ENCODE results near the gene MARCOL.

MARCOL gene

GRCh38 chr5:148238418-148238794 is at the start of gene MARCOL:
Gene MARCOL (plus strand): TSS chr5:148238525. CDS start chr5:148238598, 73 bp downstream.
- H3K27me3 Mint-ChIP-seq = no peaks in the 10 kb centered on the region
- no peaks in the 10 kb centered on the region for H3K4me1 Mint-ChIP-seq (ENCODE audit: low read depth)
- no peak within 1 kb of the TSS for H3K27ac Mint-ChIP-seq
- H3K9me3 Mint-ChIP-seq = no peaks in the 10 kb centered on the region
- no peak for DNase-seq
- no peak within 1 kb of the TSS for H3K4me3 Mint-ChIP-seq
- no peaks in the 10 kb centered on the region for H3K36me3 Mint-ChIP-seq (ENCODE audit: low read depth)

GRCh38 chr5:148191010-148191409 is 47.3 kb upstream of the MARCOL start:
- H3K36me3 Mint-ChIP-seq (ENCODE audit: low read depth) = no peaks in the 10 kb centered on the region
- H3K4me1 Mint-ChIP-seq (ENCODE audit: low read depth) = peaks cover 6% of the 10 kb centered on the region
- peaks cover 17% of the 10 kb centered on the region for H3K27me3 Mint-ChIP-seq
- no peak overlapping the region for H3K27ac Mint-ChIP-seq
- H3K9me3 Mint-ChIP-seq = no peaks in the 10 kb centered on the region
- no peak overlapping the region for H3K4me3 Mint-ChIP-seq
- DNase-seq = no peak

GRCh38 chr5:148193202-148193601 is 45.1 kb upstream of the MARCOL start:
- no peaks in the 10 kb centered on the region for H3K9me3 Mint-ChIP-seq
- no peak overlapping the region for H3K27ac Mint-ChIP-seq
- peaks cover 15% of the 10 kb centered on the region for H3K27me3 Mint-ChIP-seq
- H3K36me3 Mint-ChIP-seq (ENCODE audit: low read depth) = no peaks in the 10 kb centered on the region
- no peak for DNase-seq
- no peak overlapping the region for H3K4me3 Mint-ChIP-seq
- no peaks in the 10 kb centered on the region for H3K4me1 Mint-ChIP-seq (ENCODE audit: low read depth)

GRCh38 chr5:148201151-148201550 is 37.2 kb upstream of the MARCOL start:
- Mint-ChIP-seq H3K27ac (no peak overlapping the region), H3K27me3 (peaks cover under 1% of the 10 kb centered on the region), H3K4me3 (no peak overlapping the region), H3K9me3 (no peaks in the 10 kb centered on the region), H3K36me3 (ENCODE audit: low read depth) (no peaks in the 10 kb centered on the region), H3K4me1 (ENCODE audit: low read depth) (no peaks in the 10 kb centered on the region)
- no peak for DNase-seq

GRCh38 chr5:148202531-148203203 is 35.7 kb upstream of the MARCOL start, which contains the start of gene SPINK6:
Gene SPINK6 (plus strand): TSS chr5:148203042. CDS start chr5:148203097, 55 bp downstream.
- no peak for DNase-seq
- H3K9me3 Mint-ChIP-seq = no peaks in the 10 kb centered on the region
- H3K4me3 Mint-ChIP-seq = no peak within 1 kb of the TSS
- no peaks in the 10 kb centered on the region for H3K4me1 Mint-ChIP-seq (ENCODE audit: low read depth)
- H3K27me3 Mint-ChIP-seq = peaks cover 4% of the 10 kb centered on the region
- H3K36me3 Mint-ChIP-seq (ENCODE audit: low read depth) = no peaks in the 10 kb centered on the region
- H3K27ac Mint-ChIP-seq = no peak within 1 kb of the TSS

GRCh38 chr5:148205044-148205806 is 33.1 kb upstream of the MARCOL start:
- Mint-ChIP-seq H3K4me1 (ENCODE audit: low read depth) (no peaks in the 10 kb centered on the region), H3K27ac (no peak overlapping the region), H3K4me3 (no peak overlapping the region), H3K27me3 (peaks cover 10% of the 10 kb centered on the region), H3K9me3 (no peaks in the 10 kb centered on the region), H3K36me3 (ENCODE audit: low read depth) (no peaks in the 10 kb centered on the region)
- no peak for DNase-seq

- peaks cover 10% of the 10 kb centered on the region for H3K27me3 Mint-ChIP-seq
- no peaks in the 10 kb centered on the region for H3K9me3 Mint-ChIP-seq
Measured at GRCh38 chr5:148205865-148206264, 32.5 kb upstream of the MARCOL start.

GRCh38 chr5:148206620-148207019 is 31.7 kb upstream of the MARCOL start:
- no peak overlapping the region for H3K4me3 Mint-ChIP-seq
- H3K27ac Mint-ChIP-seq = no peak overlapping the region
- H3K36me3 Mint-ChIP-seq (ENCODE audit: low read depth) = no peaks in the 10 kb centered on the region
- no peaks in the 10 kb centered on the region for H3K4me1 Mint-ChIP-seq (ENCODE audit: low read depth)
- peaks cover 10% of the 10 kb centered on the region for H3K27me3 Mint-ChIP-seq
- H3K9me3 Mint-ChIP-seq = no peaks in the 10 kb centered on the region
- DNase-seq = no peak

More at GRCh38 chr5:148205865-148206264, 32.5 kb upstream of the MARCOL start:
- no peak overlapping the region for H3K27ac Mint-ChIP-seq
- no peak overlapping the region for H3K4me3 Mint-ChIP-seq
- no peaks in the 10 kb centered on the region for H3K36me3 Mint-ChIP-seq (ENCODE audit: low read depth)
- DNase-seq = no peak
- no peaks in the 10 kb centered on the region for H3K4me1 Mint-ChIP-seq (ENCODE audit: low read depth)

GRCh38 chr5:148208226-148208625 is 30.1 kb upstream of the MARCOL start:
- no peaks in the 10 kb centered on the region for H3K9me3 Mint-ChIP-seq
- peaks cover 10% of the 10 kb centered on the region for H3K27me3 Mint-ChIP-seq
- H3K36me3 Mint-ChIP-seq (ENCODE audit: low read depth) = no peaks in the 10 kb centered on the region
- DNase-seq = no peak
- no peak overlapping the region for H3K27ac Mint-ChIP-seq
- no peak overlapping the region for H3K4me3 Mint-ChIP-seq
- no peaks in the 10 kb centered on the region for H3K4me1 Mint-ChIP-seq (ENCODE audit: low read depth)

- H3K36me3 Mint-ChIP-seq (ENCODE audit: low read depth) = no peaks in the 10 kb centered on the region
- no peak for DNase-seq
- H3K9me3 Mint-ChIP-seq = no peaks in the 10 kb centered on the region
- H3K4me3 Mint-ChIP-seq = no peak overlapping the region
- no peaks in the 10 kb centered on the region for H3K4me1 Mint-ChIP-seq (ENCODE audit: low read depth)
- peaks cover 12% of the 10 kb centered on the region for H3K27me3 Mint-ChIP-seq
- no peak overlapping the region for H3K27ac Mint-ChIP-seq
Measured at GRCh38 chr5:148209151-148209770, 29.1 kb upstream of the MARCOL start.

GRCh38 chr5:148214665-148215185 is 23.6 kb upstream of the MARCOL start:
- Mint-ChIP-seq H3K4me1 (ENCODE audit: low read depth) (no peaks in the 10 kb centered on the region), H3K27ac (no peak overlapping the region), H3K9me3 (peaks cover 4% of the 10 kb centered on the region), H3K36me3 (ENCODE audit: low read depth) (no peaks in the 10 kb centered on the region), H3K27me3 (peaks cover 10% of the 10 kb centered on the region), H3K4me3 (no peak overlapping the region)
- DNase-seq = no peak

- no peaks in the 10 kb centered on the region for H3K36me3 Mint-ChIP-seq (ENCODE audit: low read depth)
- peaks cover 4% of the 10 kb centered on the region for H3K9me3 Mint-ChIP-seq
- H3K4me3 Mint-ChIP-seq = no peak overlapping the region
- no peak overlapping the region for H3K27ac Mint-ChIP-seq
- H3K4me1 Mint-ChIP-seq (ENCODE audit: low read depth) = no peaks in the 10 kb centered on the region
- peaks cover 29% of the 10 kb centered on the region for H3K27me3 Mint-ChIP-seq
- no peak for DNase-seq
Measured at GRCh38 chr5:148221508-148221907, 16.8 kb upstream of the MARCOL start.

GRCh38 chr5:148224117-148224742 is 14.1 kb upstream of the MARCOL start:
- DNase-seq = no peak
- Mint-ChIP-seq H3K4me1 (ENCODE audit: low read depth) (no peaks in the 10 kb centered on the region), H3K9me3 (no peaks in the 10 kb centered on the region), H3K27me3 (peaks cover 25% of the 10 kb centered on the region), H3K4me3 (no peak overlapping the region), H3K36me3 (ENCODE audit: low read depth) (no peaks in the 10 kb centered on the region), H3K27ac (no peak overlapping the region)

- Mint-ChIP-seq H3K36me3 (ENCODE audit: low read depth) (no peaks in the 10 kb centered on the region), H3K4me1 (ENCODE audit: low read depth) (no peaks in the 10 kb centered on the region), H3K27ac (no peak overlapping the region), H3K9me3 (no peaks in the 10 kb centered on the region), H3K27me3 (peaks cover 19% of the 10 kb centered on the region), H3K4me3 (no peak overlapping the region)
- DNase-seq = no peak
Measured at GRCh38 chr5:148228392-148228984, 9.8 kb upstream of the MARCOL start.

All from activated T-cell treated with anti-CD3 and anti-CD28 coated beads, Interleukin-2, amount 50 U/mL, for 24 hours (primary cell).